ENCODE data around the gene TPD52L1. TPM values are rescaled to one million over a fixed set of nuclear protein-coding genes. Genes with fewer than 3 reads are reported as not detected.

Gene TPD52L1
- total and polyA plus RNA-seq, 10 of the 15 experiments (the other 5 are each of a cell fraction or from before 2014, with no cell fraction given), result 0.03 to 2.6 (median 0.16) TPM; not detected in 3

DNA sequence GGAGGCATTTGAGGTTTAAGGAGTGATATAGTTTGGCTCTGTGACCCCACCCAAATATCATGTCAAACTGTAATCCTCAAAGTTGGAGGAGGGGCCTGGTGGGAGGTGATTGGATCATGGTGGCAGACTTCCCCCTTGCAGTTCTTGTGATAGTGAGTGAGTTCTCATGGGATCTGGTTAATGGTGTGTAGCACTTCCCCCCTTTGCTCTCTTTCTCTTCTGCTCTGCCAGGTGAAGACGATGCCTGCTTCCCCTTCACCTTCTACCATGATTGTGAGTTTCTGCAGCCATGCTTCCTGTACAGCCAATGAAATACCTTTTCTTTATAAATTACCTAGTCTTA lies 149.9 kb downstream of the TPD52L1 start:
- POLR2A ChIA-PET, result no interaction called here
- Histone ChIP-seq H3K9ac (ENCODE audit: control insufficient read depth, insufficient read depth, low read length) (no peak overlapping the region), H3K79me2 (ENCODE audit: control insufficient read depth, insufficient read depth, low read length) (peaks cover 23% of the 10 kb centered on the region), H3K4me2 (ENCODE audit: control insufficient read depth, insufficient read depth) (no peak overlapping the region), H3K4me3 (no peak overlapping the region), H4K20me1 (ENCODE audit: control insufficient read depth, insufficient read depth) (no peaks in the 10 kb centered on the region), H3K4me1 (ENCODE audit: control insufficient read depth, insufficient read depth, low read length) (no peaks in the 10 kb centered on the region), H3K36me3 (ENCODE audit: control insufficient read depth in 2 of 2, insufficient read depth in 2 of 2, low read length in 1 of 2) (peaks cover 0 to 4% of the 10 kb centered on the region in 2 experiments; a peak in 1 of 4 replicates), H3K27me3 (replicated peaks in 1 of 2; ENCODE audit: control insufficient read depth in 2 of 2, insufficient read depth in 2 of 2, low read length in 1 of 2) (peaks cover 0 to 3% of the 10 kb centered on the region in 2 experiments; a peak in 1 of 4 replicates), H3K9me3 (replicated peaks; ENCODE audit: control insufficient read depth, insufficient read depth, low read length) (no peaks in the 10 kb centered on the region), H2AFZ (ENCODE audit: control insufficient read depth, low read depth, low read length) (no peak overlapping the region), H3K27ac (ENCODE audit: control insufficient read depth, insufficient read depth) (no peak overlapping the region)
- intact Hi-C loops (cut with micrococcal nuclease; ENCODE audit: unreplicated experiment) (loop anchor here (10.0 kb wide), 1 partner anchor 429 kb away; no protein-coding TSS in a partner anchor), in situ Hi-C loops (cut with MboI) (no loop called here)
- SMC1A ChIA-PET (ENCODE audit: uncharacterized antibody, unreplicated experiment), result interaction anchor here (1.5 to 2.5 kb wide), 2 partner anchors 450 to 478 kb away, joined by 5 to 7 read pairs; no protein-coding TSS in a partner anchor
- 0% methylated on average over 1 of the region's 1 CpG for WGBS (ENCODE audit: insufficient coverage, insufficient replicate concordance, low lambda C conversion rate, missing lambda C conversion rate)
- FAIRE-seq, result no peak
- ATAC-seq, result no peak
- DNase-seq (ENCODE audit: low read depth, low spot score), result no peak
- BruUV-seq (replicated peaks), result no TSS peak
- RAD21 ChIA-PET (ENCODE audit: unreplicated experiment), result interaction anchor here (1.3 kb wide), 1 partner anchor 12 kb away, joined by 4 read pairs; no protein-coding TSS in a partner anchor
- CTCF ChIA-PET, result interaction anchor here (1.4 kb wide), 1 partner anchor 10 kb away, joined by 6 read pairs; no protein-coding TSS in a partner anchor
- no peak for TF ChIP-seq CBX5 (IDR thresholded peaks at IDR 0.05; ENCODE audit: low read depth)
- TF ChIP-seq SPI1 (IDR thresholded peaks at IDR 0.05; ENCODE audit: borderline replicate concordance, insufficient read depth, low read depth, low read length), result 0 out of 2 replicates have a peak, but pooled peaks have one; percentile 9

DNA sequence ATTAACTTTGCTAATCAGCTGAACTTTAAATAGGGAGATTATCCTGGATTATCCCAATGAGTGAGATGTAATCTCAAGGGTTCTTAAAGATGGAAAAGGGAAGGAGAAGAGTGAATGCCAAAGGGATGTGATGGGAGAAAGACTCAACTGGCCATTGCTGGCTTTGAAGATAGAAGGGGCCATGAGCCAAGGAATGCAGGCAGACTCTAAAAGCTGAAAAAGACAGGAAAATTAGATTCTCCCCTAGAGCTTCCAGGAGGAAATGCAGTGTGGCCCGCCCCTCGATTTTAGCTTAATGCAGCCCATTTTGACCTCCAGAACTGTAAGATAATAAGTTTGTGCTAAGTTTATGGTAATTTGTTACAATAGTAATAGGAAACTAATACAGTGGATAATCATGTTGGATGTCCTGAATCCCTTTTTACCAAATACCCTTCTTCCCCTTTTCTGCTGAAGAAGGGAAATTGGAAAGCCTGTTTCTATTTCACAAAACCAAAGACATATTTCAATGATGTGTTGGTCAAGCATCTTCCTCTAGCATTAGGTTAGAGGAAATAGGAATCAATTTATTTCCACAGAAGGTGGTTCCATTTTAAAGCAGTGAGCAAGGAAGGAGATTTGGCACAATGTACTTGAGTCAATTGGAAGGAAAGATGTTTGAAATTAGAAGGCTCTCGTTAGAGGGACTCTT lies 151.5 kb downstream of the TPD52L1 start:
- DNase-seq (ENCODE audit: low read depth, low spot score) (no peak), FAIRE-seq (no peak), ATAC-seq (no peak)
- TF ChIP-seq FOS (IDR thresholded peaks at IDR 0.05; ENCODE audit: borderline replicate concordance, extremely low read depth, insufficient read length) (no peak), HDAC2 (IDR thresholded peaks at IDR 0.05) (no peak)
- H3K27me3 ChIP-seq (replicated peaks in 1 of 2; ENCODE audit: control insufficient read depth in 2 of 2, insufficient read depth in 2 of 2, low read length in 1 of 2), result peaks cover 0 to 3% of the 10 kb centered on the region in 2 experiments; a peak in 1 of 4 replicates
- BruUV-seq (replicated peaks), result no TSS peak
- H3K4me1 ChIP-seq (ENCODE audit: control insufficient read depth, insufficient read depth, low read length), result no peaks in the 10 kb centered on the region
- H3K27ac ChIP-seq (ENCODE audit: control insufficient read depth, insufficient read depth), result no peak overlapping the region
- H3K4me3 ChIP-seq, result no peak overlapping the region
- intact Hi-C loops (cut with micrococcal nuclease; ENCODE audit: unreplicated experiment) (loop anchor here (10.0 kb wide), 1 partner anchor 430 kb away; no protein-coding TSS in a partner anchor), in situ Hi-C loops (cut with MboI) (no loop called here)
- SMC1A ChIA-PET (ENCODE audit: uncharacterized antibody, unreplicated experiment), result interaction anchor here (1.0 to 2.5 kb wide), 3 partner anchors 448 to 669 kb away, joined by 3 to 7 read pairs (median 5); no protein-coding TSS in a partner anchor
- RAD21 ChIA-PET (ENCODE audit: unreplicated experiment), result no interaction called here
- no peak overlapping the region for H3K9ac ChIP-seq (ENCODE audit: control insufficient read depth, insufficient read depth, low read length)
- no peak overlapping the region for H3K4me2 ChIP-seq (ENCODE audit: control insufficient read depth, insufficient read depth)
- no peaks in the 10 kb centered on the region for H3K9me3 ChIP-seq (replicated peaks; ENCODE audit: control insufficient read depth, insufficient read depth, low read length)
- H2AFZ ChIP-seq (ENCODE audit: control insufficient read depth, low read depth, low read length), result no peak overlapping the region
- peaks cover 14% of the 10 kb centered on the region for H3K79me2 ChIP-seq (ENCODE audit: control insufficient read depth, insufficient read depth, low read length)
- WGBS (ENCODE audit: insufficient coverage, insufficient replicate concordance, low lambda C conversion rate, missing lambda C conversion rate), result 91% methylated on average over 3 of the region's 3 CpGs
- H3K36me3 ChIP-seq (ENCODE audit: control insufficient read depth in 2 of 2, insufficient read depth in 2 of 2, low read length in 1 of 2), result no peaks in the 10 kb centered on the region
- POLR2A ChIA-PET, result no interaction called here
- no peaks in the 10 kb centered on the region for H4K20me1 ChIP-seq (ENCODE audit: control insufficient read depth, insufficient read depth)
- CTCF ChIA-PET, result interaction anchor here (1.0 to 2.0 kb wide), 3 partner anchors 8 to 649 kb away, joined by 4 to 6 read pairs (median 5); no protein-coding TSS in a partner anchor

Measured in GM12878 (cell line).